Measurements from ENCODE around the gene LCE3C.

DNA sequence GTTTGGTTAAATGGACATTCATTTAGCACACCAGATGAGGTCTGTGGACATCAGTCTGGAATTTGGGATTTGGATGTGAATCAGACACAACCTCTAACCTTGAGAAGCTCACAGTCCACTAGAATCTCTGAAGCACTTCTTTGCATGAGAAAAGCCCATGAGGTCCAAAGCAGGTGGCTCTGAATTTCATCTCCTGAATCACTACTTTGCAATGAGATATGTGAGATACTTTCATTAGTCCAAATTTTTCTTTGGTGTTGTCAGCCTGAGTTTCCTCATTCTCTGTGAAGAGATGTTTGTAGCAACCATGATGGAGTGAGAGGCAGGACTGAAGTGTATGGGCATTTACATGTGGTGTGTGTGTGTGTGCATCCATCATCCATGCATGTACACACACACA is 46.6 kb downstream of the LCE3C start:
- TF ChIP-seq POLR2AphosphoS5 (IDR thresholded peaks at IDR 0.05; ENCODE audit: borderline replicate concordance, low read depth, low read length) (no peak), EZH2 (IDR thresholded peaks at IDR 0.05) (no peak), FOXP2 (optimal IDR thresholded peaks at IDR 0.05; ENCODE audit: control extremely low read depth, extremely low read length, insufficient read depth) (no peak)

Data from SK-N-MC (cell line).